22Rv1 (cell line): ENCODE measurements around the gene SCN2A.

Experiments used
- ZFX ChIP-seq: fragments of 450-650 bp; IDR thresholded peaks from 2 replicates; pipeline ENCODE4 v1.6.1; 2017; ENCODE audit warnings: antibody characterized with exemption, borderline replicate concordance
- TF ChIP-seq, protein P1 (sequence below): fragments of 450-650 bp; IDR thresholded peaks from 2 replicates; pipeline ENCODE4 v1.5.1; 2017; ENCODE audit warnings: mild to moderate bottlenecking

DNA sequence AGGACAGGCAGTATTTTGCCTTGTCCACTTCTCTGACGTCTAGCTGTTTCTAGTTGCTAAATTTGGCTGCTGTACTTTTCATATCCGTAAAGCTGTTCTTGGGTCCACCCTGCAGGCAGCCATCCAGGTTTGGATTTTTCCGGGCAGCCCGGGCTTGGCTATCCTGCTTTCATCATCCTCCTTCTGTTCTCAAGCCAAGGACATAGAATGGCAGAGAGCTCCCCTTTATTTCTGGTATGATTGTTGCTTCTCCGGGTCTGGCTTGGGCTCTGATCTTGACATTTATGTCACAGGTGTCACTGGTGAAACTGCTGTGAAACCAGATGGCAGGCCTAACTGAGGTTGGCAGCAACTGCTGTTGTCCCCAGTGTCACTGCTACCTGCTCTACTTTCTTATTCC is 35.5 kb downstream of the SCN2A start:
- TF ChIP-seq ZFX = no peak
- TF ChIP-seq, protein P1, sequence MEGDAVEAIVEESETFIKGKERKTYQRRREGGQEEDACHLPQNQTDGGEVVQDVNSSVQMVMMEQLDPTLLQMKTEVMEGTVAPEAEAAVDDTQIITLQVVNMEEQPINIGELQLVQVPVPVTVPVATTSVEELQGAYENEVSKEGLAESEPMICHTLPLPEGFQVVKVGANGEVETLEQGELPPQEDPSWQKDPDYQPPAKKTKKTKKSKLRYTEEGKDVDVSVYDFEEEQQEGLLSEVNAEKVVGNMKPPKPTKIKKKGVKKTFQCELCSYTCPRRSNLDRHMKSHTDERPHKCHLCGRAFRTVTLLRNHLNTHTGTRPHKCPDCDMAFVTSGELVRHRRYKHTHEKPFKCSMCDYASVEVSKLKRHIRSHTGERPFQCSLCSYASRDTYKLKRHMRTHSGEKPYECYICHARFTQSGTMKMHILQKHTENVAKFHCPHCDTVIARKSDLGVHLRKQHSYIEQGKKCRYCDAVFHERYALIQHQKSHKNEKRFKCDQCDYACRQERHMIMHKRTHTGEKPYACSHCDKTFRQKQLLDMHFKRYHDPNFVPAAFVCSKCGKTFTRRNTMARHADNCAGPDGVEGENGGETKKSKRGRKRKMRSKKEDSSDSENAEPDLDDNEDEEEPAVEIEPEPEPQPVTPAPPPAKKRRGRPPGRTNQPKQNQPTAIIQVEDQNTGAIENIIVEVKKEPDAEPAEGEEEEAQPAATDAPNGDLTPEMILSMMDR = no peak
